OCI-LY7 (cell line): Measurements from ENCODE around the gene MOK. TPM values are rescaled to one million over a fixed set of nuclear protein-coding genes. Genes with fewer than 3 reads are reported as not detected.

Source experiments
- BruUV-seq: library from RNA; stranded (reverse); fragments of 400-500 nt; replicated peaks from 2 replicates; lab custom pipeline; 2021; lab: Mats Ljungman, UMichigan
- CTCF ChIA-PET: fragments of 300-600 bp; sonication (Branson Sonifier 250); formaldehyde crosslinking; loops from one replicate; lab custom pipeline; 2022; ENCODE audit warnings: antibody characterized with exemption; ENCODE audit not compliant: unreplicated experiment; lab: Charles Lee
- POLR2A ChIA-PET: fragments of 300-600 bp; sonication (Branson Sonifier 250); formaldehyde crosslinking; loops from one replicate; lab custom pipeline; 2022; ENCODE audit warnings: antibody characterized with exemption; lab: Charles Lee
- DNase-seq: peaks from one replicate; pipeline ENCODE4 v3.0.0-alpha.2; 2015; ENCODE audit warnings: low spot score
- H2AFZ ChIP-seq: fragments of 200-600 bp; sonication (generic), shearing (Covaris generic); 2 replicates; pipeline ENCODE4 v1.6.1; 2014; ENCODE audit warnings: mild to moderate bottlenecking, antibody characterized with exemption, low read length, moderate library complexity
- H3K27ac ChIP-seq: fragments of 200-600 bp; sonication (generic); 2 replicates; pipeline ENCODE4 v1.5.1; 2014; ENCODE audit warnings: mixed run types, low read depth, mild to moderate bottlenecking, moderate library complexity, low read length, inconsistent platforms; ENCODE audit not compliant: poor library complexity, severe bottlenecking
- H3K36me3 ChIP-seq: fragments of 200-600 bp; sonication (generic); 2 replicates; pipeline ENCODE4 v1.6.1; 2014; ENCODE audit warnings: mild to moderate bottlenecking, antibody characterized with exemption, low read length, moderate library complexity, mixed read lengths; ENCODE audit not compliant: insufficient read depth
- H3K4me1 ChIP-seq: fragments of 200-600 bp; sonication (generic); 2 replicates; pipeline ENCODE4 v1.5.1; 2014; ENCODE audit warnings: mild to moderate bottlenecking, low read length; ENCODE audit not compliant: insufficient read depth, poor library complexity, severe bottlenecking
- H3K4me2 ChIP-seq: fragments of 200-600 bp; sonication (generic); 2 replicates; pipeline ENCODE4 v1.6.1; 2014; ENCODE audit warnings: mild to moderate bottlenecking, low read length
- H3K4me3 ChIP-seq: fragments of 200-600 bp; sonication (generic); 2 replicates; pipeline ENCODE4 v1.5.1; 2014; ENCODE audit warnings: mild to moderate bottlenecking, low read depth, low read length; ENCODE audit not compliant: poor library complexity, severe bottlenecking
- H3K79me2 ChIP-seq: fragments of 200-600 bp; sonication (generic); 2 replicates; pipeline ENCODE4 v1.6.1; 2016; ENCODE audit warnings: low read depth, mild to moderate bottlenecking, low read length, moderate library complexity, mixed read lengths; ENCODE audit not compliant: insufficient read depth
- H3K9me2 ChIP-seq: fragments of 200-600 bp; sonication (generic); 2 replicates; pipeline ENCODE4 v1.6.1; 2016; ENCODE audit warnings: mild to moderate bottlenecking, low read length, mixed read lengths; ENCODE audit not compliant: insufficient read depth
- H3K9me3 ChIP-seq: fragments of 200-600 bp; sonication (generic); 2 replicates; pipeline ENCODE4 v1.6.1; 2014; ENCODE audit warnings: mild to moderate bottlenecking, mixed run types, low read length, mixed read lengths
- H4K20me1 ChIP-seq: fragments of 200-600 bp; sonication (generic); 2 replicates; pipeline ENCODE4 v1.6.1; 2014; ENCODE audit warnings: mild to moderate bottlenecking, antibody characterized with exemption, low read length, moderate library complexity, mixed read lengths; ENCODE audit not compliant: insufficient read depth
- EZH2phosphoT487 ChIP-seq: fragments of 200-600 bp; sonication (generic); IDR thresholded peaks from 2 replicates; pipeline ENCODE4 v1.6.1; 2018; ENCODE audit warnings: low read depth, borderline replicate concordance, mild to moderate bottlenecking, mixed run types, antibody characterized with exemption, low read length, moderate library complexity, mixed read lengths
- intact Hi-C: fragments of 100-400 bp; cut with micrococcal nuclease; formaldehyde crosslinking; loops from one replicate; pipeline ENCODE4 v1.10.0; 2022; ENCODE audit not compliant: unreplicated experiment
- total RNA-seq, 2 experiments: library from RNA; depleted of rRNA in 1 of 2; stranded (reverse); fragments of >200 nt in 1 of 2; shearing (Covaris generic) in 1 of 2; gene quantifications; 2 replicates each; pipeline ENCODE4 v1.2.3, GENCODE V29; 2014 to 2022
- TF ChIP-seq, protein P1 (sequence below): fragments of 200-600 bp; sonication (generic); conservative IDR thresholded peaks from 2 replicates; pipeline ENCODE4 v1.5.1; 2014; ENCODE audit warnings: mild to moderate bottlenecking, antibody characterized with exemption, low read length, moderate library complexity, mixed read lengths

MOK gene
- total RNA-seq, 2 experiments from 2014 or later: 2.2 to 4.0 TPM

- Histone ChIP-seq H3K4me2 (no peak overlapping the region), H3K4me1 (peaks cover 14% of the 10 kb centered on the region), H3K79me2 (peaks cover 69% of the 10 kb centered on the region; the same call in 1 of the 2 replicates), H3K4me3 (no peak overlapping the region), H3K9me3 (no peaks in the 10 kb centered on the region), H3K9me2 (no peaks in the 10 kb centered on the region), H3K27ac (no peak overlapping the region), H4K20me1 (peaks cover 22% of the 10 kb centered on the region; the same call in 1 of the 2 replicates), H2AFZ (no peak overlapping the region), H3K36me3 (peaks cover 4% of the 10 kb centered on the region; the same call in 1 of the 2 replicates)
- ChIA-PET POLR2A (interaction anchor here (1.0 kb wide), 1 partner anchor 36 kb away, joined by 3 read pairs; no protein-coding TSS in a partner anchor), CTCF (no interaction called here)
- intact Hi-C loops: no loop called here
- no peak for TF ChIP-seq EZH2phosphoT487
- TF ChIP-seq, protein P1, sequence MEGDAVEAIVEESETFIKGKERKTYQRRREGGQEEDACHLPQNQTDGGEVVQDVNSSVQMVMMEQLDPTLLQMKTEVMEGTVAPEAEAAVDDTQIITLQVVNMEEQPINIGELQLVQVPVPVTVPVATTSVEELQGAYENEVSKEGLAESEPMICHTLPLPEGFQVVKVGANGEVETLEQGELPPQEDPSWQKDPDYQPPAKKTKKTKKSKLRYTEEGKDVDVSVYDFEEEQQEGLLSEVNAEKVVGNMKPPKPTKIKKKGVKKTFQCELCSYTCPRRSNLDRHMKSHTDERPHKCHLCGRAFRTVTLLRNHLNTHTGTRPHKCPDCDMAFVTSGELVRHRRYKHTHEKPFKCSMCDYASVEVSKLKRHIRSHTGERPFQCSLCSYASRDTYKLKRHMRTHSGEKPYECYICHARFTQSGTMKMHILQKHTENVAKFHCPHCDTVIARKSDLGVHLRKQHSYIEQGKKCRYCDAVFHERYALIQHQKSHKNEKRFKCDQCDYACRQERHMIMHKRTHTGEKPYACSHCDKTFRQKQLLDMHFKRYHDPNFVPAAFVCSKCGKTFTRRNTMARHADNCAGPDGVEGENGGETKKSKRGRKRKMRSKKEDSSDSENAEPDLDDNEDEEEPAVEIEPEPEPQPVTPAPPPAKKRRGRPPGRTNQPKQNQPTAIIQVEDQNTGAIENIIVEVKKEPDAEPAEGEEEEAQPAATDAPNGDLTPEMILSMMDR: no peak
- DNase-seq: no peak
- no TSS peak for BruUV-seq
Observed at GRCh38 chr14:102185360-102185759, 119.6 kb downstream of the MOK start.

GRCh38 chr14:102184316-102185035, 120.5 kb downstream of the MOK start:
- H3K79me2 ChIP-seq: peaks cover 72% of the 10 kb centered on the region; the same call in 1 of the 2 replicates
- intact Hi-C loops: no loop called here

More at GRCh38 chr14:102184316-102185035, 120.5 kb downstream of the MOK start:
- ChIA-PET POLR2A (interaction anchor here (1.0 to 1.2 kb wide), 2 partner anchors 14 to 37 kb away, joined by 3 read pairs; no protein-coding TSS in a partner anchor), CTCF (interaction anchor here (0.8 kb wide), 1 partner anchor 11 kb away, joined by 3 read pairs; no protein-coding TSS in a partner anchor)
- Histone ChIP-seq H3K4me2 (no peak overlapping the region), H3K4me3 (no peak overlapping the region), H3K27ac (no peak overlapping the region), H3K9me3 (no peaks in the 10 kb centered on the region), H3K9me2 (no peaks in the 10 kb centered on the region), H3K36me3 (peaks cover 4% of the 10 kb centered on the region; the same call in 1 of the 2 replicates), H4K20me1 (peaks cover 26% of the 10 kb centered on the region; the same call in 1 of the 2 replicates), H3K4me1 (peaks cover 23% of the 10 kb centered on the region), H2AFZ (no peak overlapping the region)
- DNase-seq: no peak
- TF ChIP-seq, protein P1: no peak
- TF ChIP-seq EZH2phosphoT487: no peak
- BruUV-seq: no TSS peak
